GM12892 (cell line): Measurements from ENCODE around the gene CLEC16A.

Experiments used
- POLR2A ChIP-seq: IDR thresholded peaks from 2 replicates; pipeline ENCODE4 v1.6.1; 2011; ENCODE audit warnings: low read depth, low read length, control low read depth
- TAF1 ChIP-seq: IDR thresholded peaks from 2 replicates; pipeline ENCODE4 v1.6.1; 2011; ENCODE audit warnings: low read depth, mild to moderate bottlenecking, control low read depth, low read length, borderline replicate concordance

GRCh38 chr16:10959161-10959560, 14.8 kb downstream of the CLEC16A start:
- no peak for TF ChIP-seq POLR2A
- no peak for TF ChIP-seq TAF1
